OCI-LY1 (cell line): ENCODE data around the gene NCCRP1.
A peak's percentile ranks its signal among the peaks of the same experiment; 100 is the strongest.
"Not testable (repeated sequence)": the region's sequence is repeated elsewhere in the genome, so short reads cannot be mapped to it uniquely, and the experiment has no call there.

ENCODE experiments used
- H2AFZ ChIP-seq: fragments of 200-600 bp; sonication (generic), shearing (Covaris generic); 2 replicates; pipeline ENCODE4 v1.6.0; 2014; ENCODE audit warnings: antibody characterized with exemption, mild to moderate bottlenecking, low read length
- H3F3A ChIP-seq: fragments of 200-600 bp; sonication (generic), shearing (Covaris generic); 2 replicates; pipeline ENCODE4 v1.6.0; 2014; ENCODE audit warnings: mild to moderate bottlenecking, antibody characterized with exemption, low read length, moderate library complexity; ENCODE audit not compliant: insufficient read depth
- H3K27ac ChIP-seq: fragments of 200-600 bp; sonication (generic); 2 replicates; pipeline ENCODE4 v1.5.1; 2014; ENCODE audit warnings: low read length, mixed run types, mild to moderate bottlenecking, low read depth; ENCODE audit not compliant: poor library complexity, severe bottlenecking
- H3K27me3 ChIP-seq: fragments of 200-600 bp; sonication (generic); 2 replicates; pipeline ENCODE4 v1.6.0; 2014; ENCODE audit warnings: antibody characterized with exemption, mild to moderate bottlenecking, low read length, moderate library complexity; ENCODE audit not compliant: insufficient read depth
- H3K36me3 ChIP-seq: fragments of 200-600 bp; sonication (generic); 2 replicates; pipeline ENCODE4 v1.6.1; 2014; ENCODE audit warnings: mild to moderate bottlenecking, antibody characterized with exemption, low read length, moderate library complexity, mixed read lengths; ENCODE audit not compliant: insufficient read depth
- H3K4me1 ChIP-seq: fragments of 200-600 bp; sonication (generic); 2 replicates; pipeline ENCODE4 v1.5.1; 2014; ENCODE audit warnings: mild to moderate bottlenecking, low read length, moderate library complexity; ENCODE audit not compliant: insufficient read depth, severe bottlenecking
- H3K4me2 ChIP-seq: fragments of 200-600 bp; sonication (generic), shearing (Covaris generic); 2 replicates; pipeline ENCODE4 v1.6.1; 2014; ENCODE audit warnings: low read length
- H3K4me3 ChIP-seq: fragments of 200-600 bp; sonication (generic); 2 replicates; pipeline ENCODE4 v1.5.1; 2014; ENCODE audit warnings: low read length, low read depth, mild to moderate bottlenecking, mixed read lengths; ENCODE audit not compliant: poor library complexity, severe bottlenecking
- H3K79me2 ChIP-seq: fragments of 200-600 bp; shearing (Covaris generic); 2 replicates; pipeline ENCODE4 v1.6.1; 2016; ENCODE audit warnings: mixed run types, low read length, mixed read lengths; ENCODE audit not compliant: insufficient read depth
- H3K9ac ChIP-seq: fragments of 200-600 bp; sonication (generic), shearing (Covaris generic); 2 replicates; pipeline ENCODE4 v1.6.1; 2014; ENCODE audit warnings: mild to moderate bottlenecking, low read length, mixed read lengths
- H3K9me2 ChIP-seq: fragments of 200-600 bp; sonication (generic), shearing (Covaris generic); 2 replicates; pipeline ENCODE4 v1.6.1; 2014; ENCODE audit warnings: low read depth, mild to moderate bottlenecking, low read length, mixed read lengths
- H3K9me3 ChIP-seq: fragments of 200-600 bp; shearing (Covaris generic); 2 replicates; pipeline ENCODE4 v1.6.1; 2014; ENCODE audit warnings: low read length, mixed read lengths
- H4K20me1 ChIP-seq: fragments of 200-600 bp; sonication (generic), shearing (Covaris generic); 2 replicates; pipeline ENCODE4 v1.6.0; 2016; ENCODE audit warnings: mild to moderate bottlenecking, low read length; ENCODE audit not compliant: insufficient read depth
- EZH2 ChIP-seq: fragments of 200-600 bp; sonication (generic), shearing (Covaris generic); IDR thresholded peaks from 2 replicates; pipeline ENCODE4 v1.8.0; 2017; ENCODE audit warnings: borderline replicate concordance, mixed run types, mild to moderate bottlenecking, antibody characterized with exemption, low read length, moderate library complexity, mixed read lengths
- TF ChIP-seq, protein P1 (sequence below): fragments of 200-600 bp; sonication (generic), shearing (Covaris generic); IDR thresholded peaks from 2 replicates; pipeline ENCODE4 v1.5.1; 2017; ENCODE audit warnings: mild to moderate bottlenecking, antibody characterized with exemption, low read length, moderate library complexity, mixed read lengths

Gene NCCRP1

DNA sequence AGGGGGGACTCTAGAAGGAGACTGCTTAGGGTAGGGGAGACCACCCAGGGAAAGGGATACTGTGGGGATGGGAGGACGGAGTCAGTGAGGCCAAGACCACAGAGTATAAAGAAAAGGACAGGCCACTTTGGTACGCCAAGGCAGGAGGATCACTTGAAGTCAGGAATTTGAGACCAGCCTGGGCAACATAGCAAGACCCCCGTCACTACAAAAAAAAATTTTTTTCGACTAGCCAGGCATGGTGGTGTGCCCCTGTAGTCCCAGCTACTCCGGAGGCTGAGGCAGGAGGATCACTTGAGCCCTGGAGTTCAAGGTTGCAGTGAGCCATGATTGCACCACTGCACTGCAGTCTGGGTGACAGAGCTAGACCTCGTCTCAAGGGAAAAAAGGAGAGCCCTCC is 41.4 kb downstream of the NCCRP1 start:
- Histone ChIP-seq H3K27me3 (no peaks in the 10 kb centered on the region), H3K36me3 (no peaks in the 10 kb centered on the region), H3K4me1 (peaks cover 8% of the 10 kb centered on the region), H3F3A (no peaks in the 10 kb centered on the region), H3K4me3 (no peak overlapping the region), H3K9me3 (no peaks in the 10 kb centered on the region), H3K9ac (no peak overlapping the region), H3K9me2 (no peaks in the 10 kb centered on the region), H4K20me1 (no peaks in the 10 kb centered on the region), H3K4me2 (peak overlapping the region; percentile 43), H3K27ac (no peak overlapping the region), H3K79me2 (no peaks in the 10 kb centered on the region), H2AFZ (no peak overlapping the region)
- no peak for TF ChIP-seq EZH2
- TF ChIP-seq, protein P1, sequence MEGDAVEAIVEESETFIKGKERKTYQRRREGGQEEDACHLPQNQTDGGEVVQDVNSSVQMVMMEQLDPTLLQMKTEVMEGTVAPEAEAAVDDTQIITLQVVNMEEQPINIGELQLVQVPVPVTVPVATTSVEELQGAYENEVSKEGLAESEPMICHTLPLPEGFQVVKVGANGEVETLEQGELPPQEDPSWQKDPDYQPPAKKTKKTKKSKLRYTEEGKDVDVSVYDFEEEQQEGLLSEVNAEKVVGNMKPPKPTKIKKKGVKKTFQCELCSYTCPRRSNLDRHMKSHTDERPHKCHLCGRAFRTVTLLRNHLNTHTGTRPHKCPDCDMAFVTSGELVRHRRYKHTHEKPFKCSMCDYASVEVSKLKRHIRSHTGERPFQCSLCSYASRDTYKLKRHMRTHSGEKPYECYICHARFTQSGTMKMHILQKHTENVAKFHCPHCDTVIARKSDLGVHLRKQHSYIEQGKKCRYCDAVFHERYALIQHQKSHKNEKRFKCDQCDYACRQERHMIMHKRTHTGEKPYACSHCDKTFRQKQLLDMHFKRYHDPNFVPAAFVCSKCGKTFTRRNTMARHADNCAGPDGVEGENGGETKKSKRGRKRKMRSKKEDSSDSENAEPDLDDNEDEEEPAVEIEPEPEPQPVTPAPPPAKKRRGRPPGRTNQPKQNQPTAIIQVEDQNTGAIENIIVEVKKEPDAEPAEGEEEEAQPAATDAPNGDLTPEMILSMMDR, result no peak

GRCh38 chr19:39238944-39239343 is 42.2 kb downstream of the NCCRP1 start:
- Histone ChIP-seq H3K36me3 (no peaks in the 10 kb centered on the region), H3K4me2 (no peak overlapping the region)

DNA sequence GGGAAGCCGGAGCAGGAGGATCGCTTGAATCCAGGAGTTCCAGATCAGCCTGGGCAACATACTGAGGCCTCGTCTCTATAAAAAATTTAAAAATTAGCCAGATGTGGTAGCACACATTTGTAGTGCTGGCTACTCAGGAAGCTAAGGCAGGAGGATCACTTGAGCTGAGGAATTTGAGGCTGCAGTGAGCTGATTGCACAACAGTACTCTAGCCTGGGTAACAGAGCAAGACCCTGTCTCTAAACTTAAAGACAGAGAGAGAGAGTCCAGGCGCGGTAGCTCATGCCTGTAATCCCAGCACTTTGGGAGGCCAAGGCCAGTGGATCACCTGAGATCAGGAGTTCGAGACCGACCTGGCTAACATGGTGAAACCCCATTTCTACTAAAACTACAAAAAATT is 43.7 kb downstream of the NCCRP1 start:
- peaks cover 8% of the 10 kb centered on the region for H3K4me1 ChIP-seq
- H3K9me3 ChIP-seq, result no peaks in the 10 kb centered on the region
- no peaks in the 10 kb centered on the region for H3K79me2 ChIP-seq
- H3K9ac ChIP-seq, result no peak overlapping the region
- no peaks in the 10 kb centered on the region for H3K27me3 ChIP-seq
- H3K36me3 ChIP-seq, result no peaks in the 10 kb centered on the region
- no peak overlapping the region for H3K27ac ChIP-seq
- no peak for TF ChIP-seq EZH2
- TF ChIP-seq, protein P1, result no peak
- H3F3A ChIP-seq, result no peaks in the 10 kb centered on the region
- no peaks in the 10 kb centered on the region for H4K20me1 ChIP-seq
- no peaks in the 10 kb centered on the region for H3K9me2 ChIP-seq
- no peak overlapping the region for H2AFZ ChIP-seq
- H3K4me2 ChIP-seq, result no peak overlapping the region
- H3K4me3 ChIP-seq, result no peak overlapping the region

More at GRCh38 chr19:39238944-39239343, 42.2 kb downstream of the NCCRP1 start:
- TF ChIP-seq, protein P1, result no peak
- TF ChIP-seq EZH2, result no peak
- Histone ChIP-seq H3K27me3 (no peaks in the 10 kb centered on the region), H2AFZ (no peak overlapping the region), H3K9ac (no peak overlapping the region), H4K20me1 (no peaks in the 10 kb centered on the region), H3K79me2 (no peaks in the 10 kb centered on the region), H3F3A (no peaks in the 10 kb centered on the region), H3K9me2 (no peaks in the 10 kb centered on the region), H3K27ac (no peak overlapping the region), H3K9me3 (no peaks in the 10 kb centered on the region), H3K4me3 (no peak overlapping the region), H3K4me1 (peaks cover 8% of the 10 kb centered on the region)

- not testable (repeated sequence) for H3K36me3 ChIP-seq, H3F3A ChIP-seq, H3K9me2 ChIP-seq, H3K4me2 ChIP-seq, H3K27ac ChIP-seq, H4K20me1 ChIP-seq, H3K4me1 ChIP-seq, H2AFZ ChIP-seq, H3K9ac ChIP-seq, H3K4me3 ChIP-seq, H3K9me3 ChIP-seq, H3K79me2 ChIP-seq, H3K27me3 ChIP-seq
These were observed 47.0 kb downstream of the NCCRP1 start for GRCh38 chr19:39243741-39244140.

GRCh38 chr19:39244410-39245100 is 47.8 kb downstream of the NCCRP1 start, which contains the start of gene IFNL3:
Gene IFNL3, minus strand, starts transcription at chr19:39245006. Its CDS starts 39 bp downstream, at chr19:39244967.
- H3K9me2 ChIP-seq, H3K9me3 ChIP-seq, H3K79me2 ChIP-seq, H3K27me3 ChIP-seq, H4K20me1 ChIP-seq, H3F3A ChIP-seq, H3K4me2 ChIP-seq, H3K4me1 ChIP-seq, H3K9ac ChIP-seq, H2AFZ ChIP-seq, H3K4me3 ChIP-seq, H3K36me3 ChIP-seq, H3K27ac ChIP-seq: not testable (repeated sequence)
